Testis (tissue), 2 donors: ENCODE measurements around the gene LAIR1.

Source experiments
- CTCF ChIP-seq, 3 experiments: fragments of 450-650 bp in 2 of 3; fragments of 200-600 bp in 1 of 3; sonication (generic) in 1 of 3; IDR thresholded peaks; one replicate each; pipeline ENCODE4 v1.5.1; 2016 to 2019; ENCODE audit warnings: antibody characterized with exemption in 3 of 3, mild to moderate bottlenecking in 2 of 3, moderate library complexity in 1 of 3
- POLR2A ChIP-seq: fragments of 450-650 bp; IDR thresholded peaks from one replicate; pipeline ENCODE4 v1.6.1; 2017; ENCODE audit warnings: antibody characterized with exemption, mild to moderate bottlenecking, moderate library complexity

GRCh38 chr19:54391589-54392061 lies 26.9 kb upstream of the LAIR1 start:
- TF ChIP-seq POLR2A (no peak), CTCF (IDR thresholded peaks at IDR 0.05) (no peak)
